Ovary (tissue), 9 donors: ENCODE results near the gene ASB7. TPM values are rescaled to one million over a fixed set of nuclear protein-coding genes. Genes with fewer than 3 reads are reported as not detected.

Experiments used
- DNase-seq, 5 donors: peaks; one replicate each; pipeline ENCODE4 v3.0.0-alpha.2; 2019 to 2020
- H3K27ac ChIP-seq, 2 donors: fragments of 200-600 bp; one replicate each; pipeline versions ENCODE4 v1.5.1 to v1.8.0; 2019 to 2022
- H3K27me3 ChIP-seq: fragments of 200-600 bp; one replicate; pipeline ENCODE4 v1.8.0; 2022
- H3K36me3 ChIP-seq: fragments of 200-600 bp; sonication (generic); one replicate; pipeline ENCODE4 v1.5.1; 2019
- H3K4me1 ChIP-seq: one replicate; pipeline ENCODE4 v1.8.1; 2013; ENCODE audit warnings: mild to moderate bottlenecking, moderate library complexity; ENCODE audit not compliant: insufficient read depth
- H3K4me3 ChIP-seq: fragments of 200-600 bp; sonication (generic); one replicate; pipeline ENCODE4 v1.5.1; 2017
- H3K9me3 ChIP-seq, 2 donors: fragments of 200-600 bp in 1 of 2; sonication (generic) in 1 of 2; one replicate each; pipeline versions ENCODE4 v1.5.1 to v1.8.1; 2013 to 2019; ENCODE audit warnings: mild to moderate bottlenecking in 1 of 2, moderate library complexity in 1 of 2
- CTCF ChIP-seq, 3 donors: fragments of 450-650 bp in 2 of 3; fragments of 200-600 bp in 1 of 3; IDR thresholded peaks; one replicate each; pipeline versions ENCODE4 v1.5.1 to v1.8.0; 2016 to 2022; ENCODE audit warnings: antibody characterized with exemption in 3 of 3, mild to moderate bottlenecking in 1 of 3
- EP300 ChIP-seq: sonication (generic); formaldehyde crosslinking; IDR thresholded peaks from one replicate; pipeline ENCODE4 v1.6.1; 2017; ENCODE audit warnings: antibody characterized with exemption
- POLR2A ChIP-seq: fragments of 450-650 bp; IDR thresholded peaks from one replicate; pipeline ENCODE4 v1.6.1; 2017; ENCODE audit warnings: antibody characterized with exemption, mild to moderate bottlenecking, moderate library complexity
- WGBS, 3 donors: extraction: QIAGEN DNeasy Blood & Tissue Kit in 1 of 3; methylation state at CpG; one replicate each; pipeline versions ENCODE4 v1.1.5 to v1.1.7; 2013 to 2017; 5-methylcytosine and 5-hydroxymethylcytosine counted together
- intact Hi-C, 4 donors: fragments of 100-400 bp; cut with DNase I; formaldehyde crosslinking; loops; one replicate each; pipeline versions ENCODE4 v1.11.0 to v1.15.1; 2022 to 2023
- polyA plus RNA-seq, 2 donors: library from polyadenylated mRNA; stranded (reverse); fragments of 200-250 nt in 1 of 2; fragments of 350-450 nt in 1 of 2; fragmentation: Illumina TruSeq in 1 of 2; extraction: RNeasy Lipid Tissue Mini Kit (QIAGEN cat#74804) in 1 of 2; gene quantifications; one replicate each; pipeline ENCODE4 v1.2.3, GENCODE V29; 2013 to 2014
- total RNA-seq, 7 donors: library from RNA; depleted of rRNA in 2 of 7; stranded (reverse); fragments of >200 nt in 2 of 7; fragmentation: NEBNext Ultra II Directional in 3 of 7; extraction: Animal tissue kit (Norgen Biotek cat#: 25700) in 3 of 7; gene quantifications; one replicate each; pipeline versions ENCODE4 v1.1.0 to v1.2.4, GENCODE V29; 2016 to 2023
- donor health status: DM: no; HTN: no; CAD: no; lungs with moderate emphysema.
- donor health status: DM: no; HTN: no; CAD: no.
- donor health status: Bipolar disorder and iron deficiency.
- donor health status: DM: yes; HTN: yes; CAD: no.
- donor health status: DM: no; HTN: no; CAD: no.
- donor health status: DM: yes; HTN: yes; CAD: no.

The ASB7 gene
- total and polyA plus RNA-seq, 9 donors = 5.1 to 13.1 (median 10.4) TPM

DNA sequence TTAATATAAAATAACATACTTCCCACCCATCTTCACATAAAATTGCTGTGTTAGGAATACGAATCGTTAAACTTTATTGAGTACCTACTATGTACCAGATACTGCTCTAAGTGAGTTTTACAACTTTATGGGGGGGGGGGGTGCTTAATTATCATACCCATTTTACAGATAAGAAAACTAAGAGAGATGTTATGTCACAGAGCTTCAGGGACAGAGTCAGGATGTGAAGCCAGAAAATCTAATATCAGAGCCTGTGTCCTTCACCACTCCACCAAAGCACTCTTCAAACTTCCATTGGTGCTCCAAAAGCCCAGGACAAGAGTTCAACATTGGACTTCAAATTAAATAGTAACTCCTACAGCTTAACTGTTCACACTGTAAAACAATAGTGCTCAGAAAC is 9.0 kb upstream of the ASB7 start:
- Histone ChIP-seq H3K9me3 (no peaks in the 10 kb centered on the region), H3K4me3 (no peak overlapping the region), H3K36me3 (no peaks in the 10 kb centered on the region), H3K4me1 (peaks cover 2% of the 10 kb centered on the region), H3K27me3 (no peaks in the 10 kb centered on the region), H3K27ac (no peak overlapping the region)
- WGBS, 3 donors = 96 to 99% (median 96%) methylated on average over 2 of the region's 2 CpGs
- no peak for DNase-seq
- intact Hi-C loops = no loop called here
- TF ChIP-seq CTCF (IDR thresholded peaks at IDR 0.05) (no peak), POLR2A (no peak), EP300 (no peak)

DNA sequence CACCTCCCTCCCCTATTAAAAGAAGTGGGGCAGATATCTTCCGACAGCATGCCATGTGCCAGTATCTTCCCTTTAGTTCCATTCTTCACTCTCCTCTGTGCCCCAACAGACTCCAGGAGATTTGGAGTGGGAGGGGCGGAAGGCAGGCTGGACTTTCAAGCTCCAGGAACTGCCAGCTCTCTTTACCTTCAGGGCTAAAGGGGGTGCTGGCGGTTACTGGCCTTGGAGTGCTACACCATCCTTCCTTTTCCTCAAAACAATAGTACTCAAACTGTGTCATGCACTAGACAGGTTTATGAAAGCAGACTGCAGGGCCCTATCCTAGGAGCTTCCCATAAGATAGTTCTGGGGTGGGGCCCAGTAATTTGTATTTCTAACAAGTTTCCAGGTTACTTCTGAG is 6.4 kb upstream of the ASB7 start:
- WGBS, 3 donors = 89 to 98% (median 92%) methylated on average over 3 of the region's 3 CpGs
- Histone ChIP-seq H3K4me1 (peaks cover 5% of the 10 kb centered on the region), H3K27me3 (no peaks in the 10 kb centered on the region), H3K4me3 (no peak overlapping the region), H3K9me3 (no peaks in the 10 kb centered on the region), H3K27ac (no peak overlapping the region), H3K36me3 (no peaks in the 10 kb centered on the region)
- TF ChIP-seq CTCF (IDR thresholded peaks at IDR 0.05) = no peak
- TF ChIP-seq EP300 = no peak
- no peak for DNase-seq
- intact Hi-C loops = no loop called here

DNA sequence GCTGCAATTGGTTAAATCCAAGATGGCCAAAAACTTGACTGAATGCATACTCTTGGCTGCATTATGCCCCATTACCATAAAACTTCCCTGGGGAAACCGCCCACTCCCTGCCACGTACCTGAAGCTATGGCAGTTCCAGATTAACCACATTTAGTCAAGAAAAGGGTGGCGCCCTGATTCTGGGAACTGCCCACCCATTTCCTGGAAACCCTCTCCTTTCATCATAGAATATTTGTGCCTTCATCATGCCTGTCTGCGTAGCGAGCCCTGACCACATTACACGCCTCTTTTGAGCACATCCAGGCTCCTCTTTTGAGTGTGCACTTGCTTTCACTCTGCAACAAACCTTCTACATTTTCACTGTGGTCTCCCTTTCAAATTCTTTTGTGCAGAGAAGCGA is 5.6 kb upstream of the ASB7 start:
- no peak for TF ChIP-seq CTCF (IDR thresholded peaks at IDR 0.05)
- no peak for TF ChIP-seq POLR2A
- no peak for TF ChIP-seq EP300
- Histone ChIP-seq H3K4me1 (peaks cover 8% of the 10 kb centered on the region), H3K9me3 (no peaks in the 10 kb centered on the region), H3K27me3 (no peaks in the 10 kb centered on the region), H3K36me3 (no peaks in the 10 kb centered on the region), H3K4me3 (no peak overlapping the region), H3K27ac (no peak overlapping the region)
- no peak for DNase-seq
- WGBS, 3 donors = 77 to 94% (median 93%) methylated on average over 7 of the region's 7 CpGs
- intact Hi-C loops = no loop called here

DNA sequence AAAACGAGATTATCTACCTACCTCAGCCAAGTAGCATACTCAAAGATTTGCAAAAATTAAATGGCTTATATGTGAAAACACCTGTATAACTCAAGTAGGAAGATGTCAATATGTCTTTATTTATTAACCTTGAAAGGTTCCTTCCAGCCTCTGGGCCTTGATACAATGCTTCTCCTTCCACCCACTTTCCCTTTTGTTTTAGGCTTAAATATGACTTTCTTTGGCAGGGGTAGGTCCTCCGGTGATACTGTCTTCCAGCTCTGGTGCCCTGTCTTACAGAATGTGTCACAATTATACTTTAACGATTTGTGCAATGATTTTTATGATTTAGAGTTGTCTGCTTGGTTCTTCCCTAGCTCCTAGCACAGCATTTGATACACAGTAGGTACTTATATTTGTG is 4.5 kb upstream of the ASB7 start:
- DNase-seq = no peak
- Histone ChIP-seq H3K4me1 (peaks cover 8% of the 10 kb centered on the region), H3K27ac (no peak overlapping the region), H3K4me3 (no peak overlapping the region), H3K27me3 (no peaks in the 10 kb centered on the region), H3K36me3 (no peaks in the 10 kb centered on the region), H3K9me3 (no peaks in the 10 kb centered on the region)
- intact Hi-C loops = no loop called here
- TF ChIP-seq POLR2A (no peak), CTCF (IDR thresholded peaks at IDR 0.05) (no peak)
- 89 to 95% (median 93%) methylated on average over 3 of the region's 3 CpGs for WGBS, 3 donors

- H3K9me3 ChIP-seq = no peaks in the 10 kb centered on the region
- no peak for DNase-seq
- TF ChIP-seq CTCF (IDR thresholded peaks at IDR 0.05) (no peak), EP300 (no peak), POLR2A (no peak)
- no peak overlapping the region for H3K27ac ChIP-seq
- no peaks in the 10 kb centered on the region for H3K27me3 ChIP-seq
- H3K4me3 ChIP-seq = no peak overlapping the region
- peaks cover 8% of the 10 kb centered on the region for H3K4me1 ChIP-seq
- intact Hi-C loops = no loop called here
- WGBS, 3 donors = 96 to 100% (median 97%) methylated on average over 1 of the region's 1 CpG
- no peaks in the 10 kb centered on the region for H3K36me3 ChIP-seq
Measured at GRCh38 chr15:100598655-100599054, 3.7 kb upstream of the ASB7 start.
